K562 (cell line): Measurements from ENCODE around the gene PLXNB1. TPM values are rescaled to one million over a fixed set of nuclear protein-coding genes. Genes with fewer than 3 reads are reported as not detected.

ENCODE experiments used
- ATF1 ChIP-seq, 2 experiments: fragments of 450-650 bp in 1 of 2; IDR thresholded peaks; 2 replicates each; pipeline ENCODE4 v1.6.1; 2016; ENCODE audit warnings: missing compliant biosample characterization in 1 of 2, missing genetic modification characterization in 1 of 2
- CXXC5 ChIP-seq: fragments of 250-450 bp; sonication (Bioruptor Pico); IDR thresholded peaks from 2 replicates; pipeline ENCODE4 v1.8.0; 2022; ENCODE audit warnings: inconsistent platforms, mild to moderate bottlenecking, moderate library complexity
- HNRNPL ChIP-seq: fragments of 200-400 bp; formaldehyde crosslinking; IDR thresholded peaks from 2 replicates; pipeline ENCODE4 v1.6.1; 2017; ENCODE audit warnings: low read depth, mild to moderate bottlenecking, low read length
- HNRNPUL1 ChIP-seq: fragments of 200-400 bp; formaldehyde crosslinking; IDR thresholded peaks from 2 replicates; pipeline ENCODE4 v1.6.1; 2017; ENCODE audit warnings: low read length
- MAZ ChIP-seq, 2 experiments: fragments of 450-650 bp in 1 of 2; sonication (generic) in 1 of 2; formaldehyde crosslinking; IDR thresholded peaks in 1 of 2; conservative IDR thresholded peaks in 1 of 2; 2 replicates each; pipeline versions ENCODE4 v1.4.0 to v1.5.0; 2020; ENCODE audit warnings: mild to moderate bottlenecking in 1 of 2, missing genetic modification reagents in 1 of 2
- MCM3 ChIP-seq: fragments of 450-650 bp; IDR thresholded peaks from 2 replicates; pipeline ENCODE4 v1.6.1; 2016
- NFIC ChIP-seq: fragments of 450-650 bp; IDR thresholded peaks from 2 replicates; pipeline ENCODE4 v1.6.1; 2017; ENCODE audit warnings: mild to moderate bottlenecking, inconsistent platforms
- NR2F6 ChIP-seq: fragments of 450-650 bp; formaldehyde crosslinking; IDR thresholded peaks from 2 replicates; pipeline ENCODE4 v1.4.0; 2020; ENCODE audit warnings: mild to moderate bottlenecking
- RB1 ChIP-seq: fragments of 450-650 bp; IDR thresholded peaks from 2 replicates; pipeline ENCODE4 v1.6.1; 2017; ENCODE audit warnings: low read depth, mild to moderate bottlenecking
- STAT5B ChIP-seq: fragments of 250-450 bp; sonication (Bioruptor Pico); IDR thresholded peaks from 2 replicates; pipeline ENCODE4 v1.8.0; 2021; ENCODE audit warnings: mild to moderate bottlenecking, inconsistent platforms
- TAF15 ChIP-seq: fragments of 200-400 bp; formaldehyde crosslinking; IDR thresholded peaks from 2 replicates; pipeline ENCODE4 v1.6.1; 2017; ENCODE audit warnings: mild to moderate bottlenecking, low read depth, low read length, moderate library complexity
- TOE1 ChIP-seq, 2 experiments: fragments of 450-650 bp in 1 of 2; sonication (generic) in 1 of 2; formaldehyde crosslinking in 1 of 2; IDR thresholded peaks; 2 replicates each; pipeline versions ENCODE4 v1.7.1 to v1.8.0; 2016 to 2022; ENCODE audit warnings: borderline replicate concordance in 2 of 2, mild to moderate bottlenecking in 2 of 2, antibody characterized with exemption in 1 of 2, inconsistent platforms in 1 of 2, low read depth in 1 of 2, missing genetic modification reagents in 1 of 2, moderate library complexity in 1 of 2
- U2AF1 ChIP-seq: fragments of 200-400 bp; formaldehyde crosslinking; optimal IDR thresholded peaks from 2 replicates; pipeline ENCODE3; 2017; ENCODE audit warnings: mild to moderate bottlenecking, low read depth, low read length, moderate library complexity
- ZNF282 ChIP-seq: sonication (generic); formaldehyde crosslinking; IDR thresholded peaks from 2 replicates; pipeline ENCODE4 v1.8.1; 2023; ENCODE audit warnings: missing genetic modification reagents
- ZNF444 ChIP-seq: fragments of 250-450 bp; sonication (Bioruptor Pico); IDR thresholded peaks from 2 replicates; pipeline ENCODE4 v1.4.0; 2020; ENCODE audit warnings: mild to moderate bottlenecking, moderate library complexity
- polyA plus RNA-seq, 8 experiments: library from polyadenylated mRNA; depleted of rRNA in 4 of 8; stranded (reverse) in 5 of 8; unstranded in 3 of 8; fragments of >200 nt; fragmentation: Nextera tagmentation in 2 of 8; fragmentation: Illumina TruSeq in 1 of 8; extraction: Ambion mirVana in 2 of 8; extraction: Trizol in 1 of 8; gene quantifications; 2 replicates each; pipeline versions ENCODE4 v1.2.1 to v1.2.3, GENCODE V29; 2011 to 2014; ENCODE audit warnings: inconsistent platforms in 1 of 8, missing spikeins in 1 of 8
- total RNA-seq, 7 experiments: library from RNA; depleted of rRNA in 6 of 7; stranded (reverse); fragments of >200 nt in 6 of 7; fragmentation: Illumina TruSeq in 2 of 7; extraction: Trizol in 2 of 7; gene quantifications; 2 replicates each; pipeline versions ENCODE4 v1.2.1 to v1.2.3, GENCODE V29; 2011 to 2021; ENCODE audit warnings: low replicate concordance in 1 of 7
- TF ChIP-seq, protein P1 (sequence below): fragments of 450-650 bp; IDR thresholded peaks from 2 replicates; pipeline ENCODE4 v1.6.1; 2016; ENCODE audit warnings: antibody characterized with exemption
- TF ChIP-seq, protein P2 (sequence below): sonication (generic); formaldehyde crosslinking; IDR thresholded peaks from 2 replicates; pipeline ENCODE4 v1.9.0; 2022; ENCODE audit warnings: mild to moderate bottlenecking, missing genetic modification reagents
- TF ChIP-seq, protein P3 (sequence below): fragments of 450-650 bp; formaldehyde crosslinking; IDR thresholded peaks from 2 replicates; pipeline ENCODE4 v1.4.0; 2020; ENCODE audit warnings: mild to moderate bottlenecking, moderate library complexity
- TF ChIP-seq, protein P4 (sequence below): fragments of 250-450 bp; sonication (Bioruptor Pico); IDR thresholded peaks from 2 replicates; pipeline ENCODE4 v1.4.0; 2020; ENCODE audit warnings: mild to moderate bottlenecking
- TF ChIP-seq, protein P5 (sequence below): fragments of 450-650 bp; formaldehyde crosslinking; IDR thresholded peaks from 2 replicates; pipeline ENCODE4 v1.4.0; 2020; ENCODE audit warnings: mild to moderate bottlenecking, mixed read lengths

PLXNB1 gene
- total and polyA plus RNA-seq, 9 of the 15 experiments (the other 6 are each of a cell fraction or from before 2014, with no cell fraction given): 0.17 to 17.4 (median 6.0) TPM

DNA sequence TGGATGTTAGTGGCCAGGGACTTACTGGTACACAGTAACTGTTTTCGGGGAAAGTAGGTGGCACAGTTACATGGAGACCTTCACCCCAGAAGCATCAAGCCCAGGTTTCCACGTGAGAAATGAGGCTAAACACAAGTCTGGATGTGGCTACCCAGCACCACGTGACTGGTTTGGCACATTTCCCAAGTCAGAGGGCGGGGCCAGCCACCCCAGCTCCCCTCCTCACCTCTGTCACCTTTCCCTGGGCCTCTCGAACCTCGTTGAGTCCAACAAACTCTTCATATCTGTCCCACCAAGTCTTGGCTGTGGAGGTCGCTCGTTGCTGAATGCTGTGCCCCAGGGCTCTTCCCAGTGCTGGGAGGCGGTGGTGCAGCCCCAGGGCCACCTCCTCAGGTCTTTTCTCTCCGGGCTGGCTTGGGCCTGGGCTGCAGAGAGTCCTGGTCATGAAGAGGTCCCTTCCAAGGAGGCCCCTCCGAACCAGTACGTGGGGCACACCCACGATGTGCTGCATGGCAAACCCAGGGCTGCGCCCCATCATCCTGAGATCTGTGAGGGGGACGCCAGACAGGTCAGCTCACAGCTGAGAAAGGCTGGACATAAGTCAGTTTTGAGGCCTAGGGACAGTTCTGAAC is 4.8 kb upstream of the PLXNB1 start (continued):
- TF ChIP-seq MAZ (CRISPR knock-in tag; conservative IDR thresholded peaks at IDR 0.05 in 1 of 2, IDR thresholded peaks at IDR 0.05 in 1 of 2) (no peak), NFIC (peak; percentile 84), ZNF282 (CRISPR knock-in tag) (no peak), HNRNPUL1 (no peak), MCM3 (no peak), RB1 (no peak), U2AF1 (no peak), TOE1 (IDR thresholded peaks at IDR 0.05; ENCODE audit: borderline replicate concordance) (peak; percentile 74), TOE1 (CRISPR knock-in tag; IDR thresholded peaks at IDR 0.05; ENCODE audit: borderline replicate concordance, low read depth) (no peak), STAT5B (CRISPR knock-in tag) (no peak), CXXC5 (no peak), TAF15 (no peak), NR2F6 (CRISPR knock-in tag) (no peak), ZNF444 (CRISPR knock-in tag) (no peak), ATF1 (CRISPR knock-in tag; IDR thresholded peaks at IDR 0.05) (no peak), ATF1 (tag; IDR thresholded peaks at IDR 0.05) (no peak), HNRNPL (no peak)
- TF ChIP-seq, protein P1, sequence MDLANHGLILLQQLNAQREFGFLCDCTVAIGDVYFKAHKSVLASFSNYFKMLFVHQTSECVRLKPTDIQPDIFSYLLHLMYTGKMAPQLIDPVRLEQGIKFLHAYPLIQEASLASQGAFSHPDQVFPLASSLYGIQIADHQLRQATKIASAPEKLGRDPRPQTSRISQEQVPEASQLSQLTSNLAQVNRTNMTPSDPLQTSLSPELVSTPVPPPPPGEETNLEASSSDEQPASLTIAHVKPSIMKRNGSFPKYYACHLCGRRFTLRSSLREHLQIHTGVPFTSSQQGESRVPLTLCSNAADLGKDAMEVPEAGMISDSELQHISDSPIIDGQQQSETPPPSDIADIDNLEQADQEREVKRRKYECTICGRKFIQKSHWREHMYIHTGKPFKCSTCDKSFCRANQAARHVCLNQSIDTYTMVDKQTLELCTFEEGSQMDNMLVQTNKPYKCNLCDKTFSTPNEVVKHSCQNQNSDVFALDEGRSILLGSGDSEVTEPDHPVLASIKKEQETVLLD: no peak
- TF ChIP-seq, protein P2, sequence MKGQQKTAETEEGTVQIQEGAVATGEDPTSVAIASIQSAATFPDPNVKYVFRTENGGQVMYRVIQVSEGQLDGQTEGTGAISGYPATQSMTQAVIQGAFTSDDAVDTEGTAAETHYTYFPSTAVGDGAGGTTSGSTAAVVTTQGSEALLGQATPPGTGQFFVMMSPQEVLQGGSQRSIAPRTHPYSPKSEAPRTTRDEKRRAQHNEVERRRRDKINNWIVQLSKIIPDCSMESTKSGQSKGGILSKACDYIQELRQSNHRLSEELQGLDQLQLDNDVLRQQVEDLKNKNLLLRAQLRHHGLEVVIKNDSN (CRISPR knock-in tag): peak; percentile 86
- TF ChIP-seq, protein P3, sequence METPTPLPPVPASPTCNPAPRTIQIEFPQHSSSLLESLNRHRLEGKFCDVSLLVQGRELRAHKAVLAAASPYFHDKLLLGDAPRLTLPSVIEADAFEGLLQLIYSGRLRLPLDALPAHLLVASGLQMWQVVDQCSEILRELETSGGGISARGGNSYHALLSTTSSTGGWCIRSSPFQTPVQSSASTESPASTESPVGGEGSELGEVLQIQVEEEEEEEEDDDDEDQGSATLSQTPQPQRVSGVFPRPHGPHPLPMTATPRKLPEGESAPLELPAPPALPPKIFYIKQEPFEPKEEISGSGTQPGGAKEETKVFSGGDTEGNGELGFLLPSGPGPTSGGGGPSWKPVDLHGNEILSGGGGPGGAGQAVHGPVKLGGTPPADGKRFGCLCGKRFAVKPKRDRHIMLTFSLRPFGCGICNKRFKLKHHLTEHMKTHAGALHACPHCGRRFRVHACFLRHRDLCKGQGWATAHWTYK (CRISPR knock-in tag): no peak
- TF ChIP-seq, protein P4, sequence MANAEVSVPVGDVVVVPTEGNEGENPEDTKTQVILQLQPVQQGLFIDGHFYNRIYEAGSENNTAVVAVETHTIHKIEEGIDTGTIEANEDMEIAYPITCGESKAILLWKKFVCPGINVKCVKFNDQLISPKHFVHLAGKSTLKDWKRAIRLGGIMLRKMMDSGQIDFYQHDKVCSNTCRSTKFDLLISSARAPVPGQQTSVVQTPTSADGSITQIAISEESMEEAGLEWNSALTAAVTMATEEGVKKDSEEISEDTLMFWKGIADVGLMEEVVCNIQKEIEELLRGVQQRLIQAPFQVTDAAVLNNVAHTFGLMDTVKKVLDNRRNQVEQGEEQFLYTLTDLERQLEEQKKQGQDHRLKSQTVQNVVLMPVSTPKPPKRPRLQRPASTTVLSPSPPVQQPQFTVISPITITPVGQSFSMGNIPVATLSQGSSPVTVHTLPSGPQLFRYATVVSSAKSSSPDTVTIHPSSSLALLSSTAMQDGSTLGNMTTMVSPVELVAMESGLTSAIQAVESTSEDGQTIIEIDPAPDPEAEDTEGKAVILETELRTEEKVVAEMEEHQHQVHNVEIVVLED: no peak
- TF ChIP-seq, protein P5, sequence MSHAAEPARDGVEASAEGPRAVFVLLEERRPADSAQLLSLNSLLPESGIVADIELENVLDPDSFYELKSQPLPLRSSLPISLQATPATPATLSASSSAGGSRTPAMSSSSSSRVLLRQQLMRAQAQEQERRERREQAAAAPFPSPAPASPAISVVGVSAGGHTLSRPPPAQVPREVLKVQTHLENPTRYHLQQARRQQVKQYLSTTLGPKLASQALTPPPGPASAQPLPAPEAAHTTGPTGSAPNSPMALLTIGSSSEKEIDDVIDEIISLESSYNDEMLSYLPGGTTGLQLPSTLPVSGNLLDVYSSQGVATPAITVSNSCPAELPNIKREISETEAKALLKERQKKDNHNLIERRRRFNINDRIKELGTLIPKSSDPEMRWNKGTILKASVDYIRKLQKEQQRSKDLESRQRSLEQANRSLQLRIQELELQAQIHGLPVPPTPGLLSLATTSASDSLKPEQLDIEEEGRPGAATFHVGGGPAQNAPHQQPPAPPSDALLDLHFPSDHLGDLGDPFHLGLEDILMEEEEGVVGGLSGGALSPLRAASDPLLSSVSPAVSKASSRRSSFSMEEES (CRISPR knock-in tag): peak; percentile 83
